Spleen (tissue), 7 donors: ENCODE results near the gene MRPL19.

ENCODE experiments used
- CTCF ChIP-seq, 11 experiments: fragments of 200-600 bp in 7 of 11; fragments of 450-650 bp in 4 of 11; sonication (generic) in 4 of 11; IDR thresholded peaks in 8 of 11; conservative IDR thresholded peaks in 3 of 11; 1 replicate in 7 of 11; 2 replicates in 4 of 11; pipeline versions ENCODE4 v1.4.0 to v1.8.0; 2016 to 2021; ENCODE audit warnings: antibody characterized with exemption in 11 of 11, inconsistent platforms in 4 of 11, mild to moderate bottlenecking in 1 of 11
- POLR2AphosphoS5 ChIP-seq, 3 donors: sonication (generic); formaldehyde crosslinking; IDR thresholded peaks; one replicate each; pipeline ENCODE4 v1.5.1; 2017; ENCODE audit warnings: antibody characterized with exemption in 3 of 3
- donor health status: DM: no; HTN: no; CAD: no; lungs with moderate emphysema.
- donor health status: DM: no; HTN: no; CAD: no.
- donor health status: DM: no; HTN: no; CAD: no.

GRCh38 chr2:75698918-75699317 is 52.3 kb downstream of the MRPL19 start:
- TF ChIP-seq CTCF (IDR thresholded peaks at IDR 0.05 in 8 of 11, conservative IDR thresholded peaks at IDR 0.05 in 3 of 11) (no peak), POLR2AphosphoS5 (IDR thresholded peaks at IDR 0.05) (no peak)
